HG03442 (cell line): ENCODE measurements around the gene GGA1.
"Not testable (repeated sequence)": the region's sequence is repeated elsewhere in the genome, so short reads cannot be mapped to it uniquely, and the experiment has no call there.

ENCODE experiments used
- ATAC-seq: cut with Tn5 transposase; IDR thresholded peaks from one replicate; pipeline ENCODE4 v1.9.1; 2021; ENCODE audit warnings: mild to moderate bottlenecking, moderate library complexity; ENCODE audit not compliant: unreplicated experiment

GGA1 gene

DNA sequence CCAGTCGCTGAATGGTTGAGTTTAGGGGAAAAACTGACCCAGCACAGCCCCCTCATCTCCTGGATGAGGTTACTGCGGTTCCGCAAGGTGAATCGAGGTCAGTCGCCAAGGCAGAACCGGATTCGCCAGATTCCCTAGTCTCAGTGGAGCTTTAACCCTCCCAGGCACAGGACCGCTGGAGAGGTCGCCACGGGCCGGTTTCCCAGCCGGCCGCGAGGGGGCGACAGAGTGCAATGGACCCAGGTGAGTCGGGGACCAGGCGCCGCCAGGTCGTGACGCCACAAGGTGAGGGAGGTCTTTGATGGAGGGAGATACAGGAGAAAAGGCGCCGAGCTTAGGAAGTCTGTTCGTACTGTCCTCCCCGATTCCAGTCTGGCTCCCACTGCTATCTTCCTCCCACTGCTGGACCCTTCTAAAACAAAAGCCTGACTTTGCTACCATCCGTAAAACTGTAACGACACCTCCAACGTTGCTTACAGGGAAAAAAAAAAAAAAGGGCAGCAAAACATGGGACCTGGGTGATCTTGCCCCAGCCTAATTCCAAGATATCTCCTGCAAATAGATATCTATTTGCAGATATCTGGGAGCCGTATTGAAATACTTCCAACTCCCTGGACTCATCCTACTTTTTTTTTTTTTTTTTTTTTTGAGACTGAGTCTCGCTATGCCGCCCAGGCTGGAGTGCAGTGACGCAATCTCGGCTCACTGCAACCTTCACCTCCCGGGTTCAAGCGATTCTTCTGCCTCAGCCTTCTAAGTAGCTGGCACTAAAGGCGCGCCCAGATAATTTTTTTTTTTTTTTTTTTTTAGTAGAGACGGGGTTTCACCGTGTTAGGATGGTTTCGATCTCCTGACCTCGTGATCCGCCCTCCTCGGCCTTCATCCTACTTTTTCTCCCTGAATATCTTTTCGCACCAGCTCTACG is 1.4 kb upstream of the GGA1 start:
- no peak for ATAC-seq

DNA sequence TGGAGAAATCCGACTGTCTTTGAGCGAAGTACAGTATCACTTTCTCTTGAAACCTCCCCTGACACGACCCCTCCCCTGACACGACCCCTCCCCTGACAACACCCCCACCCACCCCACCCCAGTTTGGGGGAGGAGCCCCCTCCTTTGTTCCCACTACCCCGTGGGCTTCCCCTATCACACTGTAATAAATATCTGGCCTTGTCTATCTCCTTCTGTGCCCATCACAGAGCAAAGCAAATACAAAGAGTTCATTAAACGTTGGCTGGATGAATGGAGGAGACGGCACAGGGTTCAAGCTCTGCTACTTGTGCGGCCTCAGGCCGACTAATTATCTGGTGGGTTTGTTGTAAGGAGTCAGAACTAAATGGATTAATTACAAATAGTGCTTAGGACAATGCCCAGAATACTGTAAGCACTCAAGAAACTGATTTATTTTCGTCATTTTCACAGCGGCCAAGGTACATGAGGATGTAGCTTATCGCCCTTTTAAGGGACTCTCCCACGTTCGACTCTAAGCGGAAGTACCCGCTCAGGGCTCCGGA is 628 bp upstream of the GGA1 start:
- ATAC-seq: no peak

DNA sequence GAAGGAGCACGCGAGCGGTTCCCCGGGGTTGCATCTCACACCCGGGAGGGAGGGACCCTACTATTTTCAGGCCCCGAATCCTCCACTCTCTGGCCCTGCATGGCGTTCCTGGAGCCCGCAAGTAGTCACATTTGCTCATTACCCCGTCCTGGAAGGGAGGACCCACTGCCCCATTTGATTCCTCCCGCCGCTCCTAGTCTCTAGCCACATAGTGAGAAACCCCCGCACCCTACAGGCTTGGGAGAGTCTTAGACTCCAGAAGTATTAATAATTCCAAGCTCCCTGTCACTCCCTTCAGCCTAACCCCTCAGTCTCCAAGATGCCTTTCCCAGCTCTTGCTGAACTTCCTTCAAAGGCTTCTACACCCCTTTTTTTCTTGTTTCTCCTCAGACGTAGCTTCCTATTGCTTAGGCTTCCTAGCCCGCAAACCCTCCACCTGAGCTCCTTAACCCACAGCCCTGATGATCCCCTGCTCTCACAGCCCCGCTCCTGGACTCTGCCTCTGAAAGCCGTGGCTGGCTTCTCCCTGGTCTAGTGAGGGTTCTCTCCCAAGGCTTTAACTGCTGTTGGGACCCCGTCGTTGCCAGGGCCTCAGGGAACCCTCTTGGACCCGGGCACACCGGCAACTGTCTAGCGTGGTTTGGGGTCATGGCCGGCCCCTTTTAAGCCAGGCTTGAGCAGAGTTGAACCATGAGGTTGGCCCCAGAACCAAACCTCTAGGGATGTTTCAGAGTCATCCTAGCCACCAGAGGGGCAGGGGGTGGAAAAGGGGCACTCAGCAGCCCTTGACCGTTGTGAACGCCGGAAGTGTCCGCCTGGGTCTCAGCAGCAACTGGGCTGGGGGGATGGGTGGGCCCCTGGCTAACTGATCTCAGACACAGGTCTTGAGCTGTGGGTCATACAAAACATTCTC is 862 bp downstream of the GGA1 start:
- ATAC-seq: no peak

DNA sequence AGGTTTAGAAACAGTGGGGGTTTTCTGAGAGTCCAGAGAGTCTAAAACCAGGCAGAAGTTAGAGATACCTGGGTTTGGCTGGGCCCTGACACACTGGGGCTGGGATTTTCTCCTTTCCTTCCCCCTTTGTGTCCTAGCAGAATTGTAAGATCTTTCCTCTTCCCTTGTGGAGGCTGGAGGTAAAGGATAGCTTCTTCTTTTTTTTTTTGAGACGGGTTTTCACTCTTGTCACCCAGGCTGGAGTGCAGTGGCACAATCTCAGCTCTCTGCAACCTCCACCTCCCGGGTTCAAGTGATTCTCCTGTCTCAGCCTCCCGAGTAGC is 1.5 kb downstream of the GGA1 start:
- ATAC-seq: not testable (repeated sequence)

DNA sequence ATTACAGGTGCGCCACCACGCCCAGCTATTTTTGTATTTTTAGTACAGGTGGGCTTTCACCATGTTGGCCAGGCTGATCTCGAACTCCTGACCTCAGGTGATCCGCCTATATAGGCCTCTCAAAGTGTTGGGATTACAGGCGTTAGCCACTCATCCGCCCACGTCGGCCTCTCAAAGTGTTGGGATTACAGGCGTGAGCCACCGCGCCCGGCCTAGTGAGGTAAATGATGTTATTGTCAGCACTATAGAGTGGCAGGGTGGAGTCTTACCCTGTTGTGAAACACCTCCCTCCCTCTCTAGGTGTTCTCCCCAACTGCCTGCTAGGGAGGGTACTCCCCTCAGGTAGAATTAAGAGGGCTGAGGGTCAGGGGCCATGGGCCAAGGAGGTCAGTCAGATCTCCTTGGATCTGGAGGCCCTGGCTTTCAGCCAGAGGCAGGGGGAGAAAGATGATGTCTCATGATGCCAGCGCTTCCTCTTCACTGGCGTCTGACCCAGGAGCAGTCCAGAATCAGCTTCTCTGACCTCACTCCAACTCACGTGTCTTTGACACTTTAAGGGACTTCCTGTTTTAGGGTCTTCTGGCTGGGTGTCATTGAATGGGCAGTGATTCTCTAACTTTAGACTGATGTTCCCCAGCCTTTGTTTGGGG is 2.0 kb downstream of the GGA1 start:
- no peak for ATAC-seq

DNA sequence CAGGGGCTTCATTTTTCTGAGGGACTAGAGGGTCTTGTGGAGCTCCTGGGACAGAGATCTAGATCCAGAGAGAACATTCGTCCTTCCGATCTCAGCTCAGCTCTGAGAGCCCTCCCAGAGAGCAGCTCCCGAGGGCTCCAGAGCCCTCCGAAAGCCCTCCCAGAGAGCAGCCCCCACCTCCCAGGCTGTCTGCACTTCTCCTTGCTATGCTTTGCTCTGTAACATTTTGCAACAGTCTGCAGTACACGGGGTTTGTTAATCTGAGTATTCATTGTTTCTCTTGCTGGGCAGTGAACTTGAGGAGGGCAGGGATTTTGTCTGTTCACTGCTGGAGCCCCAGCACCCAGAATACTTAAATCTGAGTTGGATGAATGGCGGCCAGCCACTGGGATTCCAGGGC is 2.6 kb downstream of the GGA1 start:
- no peak for ATAC-seq

DNA sequence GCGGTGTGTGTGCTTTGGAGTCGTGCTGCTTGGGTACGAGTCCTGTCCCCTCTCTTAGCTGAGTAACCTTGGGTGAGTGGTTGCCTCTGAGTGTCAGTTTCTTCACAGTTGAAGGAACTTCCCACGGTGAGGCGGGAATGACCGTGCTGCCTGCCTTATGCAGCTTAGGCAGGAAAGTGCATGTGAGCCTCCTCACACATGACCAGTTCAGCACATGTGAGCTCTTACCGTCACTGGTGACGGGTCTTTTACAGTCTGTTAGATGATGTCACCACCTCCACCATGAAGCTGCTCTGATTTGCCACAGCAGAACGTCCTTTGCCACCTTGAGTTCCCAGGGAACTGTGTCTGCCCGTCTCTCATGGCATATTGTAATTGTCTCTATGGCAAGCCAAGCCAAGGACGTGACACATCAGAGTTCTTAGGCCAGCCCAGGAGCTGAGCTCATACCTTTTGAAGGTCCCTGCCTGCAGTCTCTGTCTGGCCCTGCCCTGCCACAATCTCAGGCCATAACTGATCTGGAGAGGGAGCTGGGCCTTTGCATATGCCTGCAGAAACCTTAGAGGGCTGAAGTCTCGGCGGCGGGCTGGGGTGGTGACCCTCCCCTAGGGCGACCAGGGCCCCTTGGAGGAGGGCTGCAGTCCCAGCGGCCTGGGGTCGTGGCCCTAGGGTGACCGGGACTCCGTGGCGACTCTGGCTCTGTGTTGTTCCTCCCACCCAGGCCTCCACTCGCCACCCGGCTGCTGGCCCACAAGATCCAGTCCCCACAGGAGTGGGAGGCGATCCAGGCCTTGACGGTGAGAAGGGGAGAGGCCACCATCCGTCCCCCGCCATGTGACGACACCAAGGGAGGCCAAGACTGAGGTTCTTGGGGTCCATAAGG is 7.8 kb downstream of the GGA1 start:
- ATAC-seq: no peak

DNA sequence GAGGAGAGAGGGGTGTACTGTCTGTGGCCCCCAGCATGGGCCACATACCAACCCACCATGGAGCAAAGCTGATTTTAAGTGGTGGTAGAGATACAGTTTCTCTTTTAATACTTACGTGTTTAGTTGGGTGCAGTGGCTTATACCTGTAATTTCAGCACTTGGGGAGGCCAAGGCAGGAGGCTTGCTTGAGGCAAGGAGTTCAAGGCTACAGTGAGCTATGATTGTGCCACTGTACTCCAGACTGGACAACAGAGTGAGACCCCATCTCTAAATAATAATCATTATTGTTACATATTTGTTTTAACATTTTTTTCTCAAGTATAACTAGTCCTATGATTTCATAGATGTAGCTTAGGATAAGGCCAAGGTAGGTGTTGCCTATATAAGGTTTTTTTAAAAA is 8.8 kb downstream of the GGA1 start:
- no peak for ATAC-seq

DNA sequence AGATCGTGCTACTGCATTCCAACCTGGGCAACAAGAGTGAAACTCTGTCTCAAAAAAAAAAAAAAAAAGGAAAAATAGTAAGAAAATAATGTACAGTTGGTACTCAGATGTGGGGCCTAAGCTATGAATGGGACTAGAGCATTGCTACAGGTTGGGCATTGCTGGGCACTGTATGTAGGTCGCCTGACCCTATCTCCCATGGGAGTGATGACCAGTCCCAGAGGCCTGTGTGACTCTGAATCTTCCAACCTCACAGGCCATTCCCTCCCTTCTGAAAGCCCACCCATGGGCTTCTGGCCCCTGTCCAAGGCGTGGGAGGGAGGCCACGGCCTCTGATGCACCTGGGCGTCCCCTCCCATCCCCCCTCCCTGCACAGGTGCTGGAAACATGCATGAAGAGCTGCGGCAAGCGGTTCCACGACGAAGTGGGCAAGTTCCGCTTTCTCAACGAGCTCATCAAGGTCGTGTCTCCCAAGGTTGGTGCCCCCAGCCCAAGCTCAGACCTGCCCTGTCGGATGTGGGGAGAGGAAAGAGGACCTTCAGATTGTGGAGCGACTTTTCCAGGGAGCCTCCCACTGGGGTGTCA is 9.5 kb downstream of the GGA1 start:
- ATAC-seq: no peak

DNA sequence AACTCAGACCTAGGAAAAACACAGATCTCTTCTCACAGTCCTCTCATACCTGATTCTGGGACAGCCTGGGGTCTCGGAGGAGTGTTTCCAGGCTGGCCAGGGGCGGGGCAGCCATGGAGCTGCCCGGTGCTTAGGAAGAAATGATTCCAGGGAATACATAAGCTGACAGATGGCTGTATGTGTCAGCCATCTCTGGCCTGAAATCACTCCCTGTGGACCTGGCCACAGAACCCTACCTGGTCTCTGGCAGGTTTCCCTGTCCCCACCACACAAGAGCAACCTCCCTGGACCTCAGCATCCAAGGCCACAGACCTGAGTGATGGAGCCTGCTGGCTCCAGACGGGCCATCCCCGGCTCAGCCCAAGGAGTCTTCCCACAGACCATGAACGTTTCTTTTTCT is 10.0 kb downstream of the GGA1 start:
- no peak for ATAC-seq

DNA sequence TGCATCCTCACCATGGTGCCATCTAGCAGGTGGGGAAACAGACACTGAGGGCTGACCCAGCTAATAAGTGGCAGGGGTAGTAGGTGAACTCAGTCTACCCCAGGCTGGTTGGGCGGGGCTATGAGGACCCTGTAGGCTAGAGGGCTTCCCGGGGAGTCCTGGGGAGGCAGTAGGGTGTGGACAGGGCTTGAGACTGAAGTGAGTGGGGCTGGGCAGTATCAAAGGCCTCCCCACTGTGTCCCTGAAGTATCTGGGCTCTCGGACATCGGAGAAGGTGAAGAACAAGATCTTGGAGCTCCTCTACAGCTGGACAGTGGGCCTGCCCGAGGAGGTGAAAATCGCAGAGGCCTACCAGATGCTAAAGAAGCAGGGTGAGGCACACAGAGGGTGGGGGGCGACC is 11.4 kb downstream of the GGA1 start:
- no peak for ATAC-seq

DNA sequence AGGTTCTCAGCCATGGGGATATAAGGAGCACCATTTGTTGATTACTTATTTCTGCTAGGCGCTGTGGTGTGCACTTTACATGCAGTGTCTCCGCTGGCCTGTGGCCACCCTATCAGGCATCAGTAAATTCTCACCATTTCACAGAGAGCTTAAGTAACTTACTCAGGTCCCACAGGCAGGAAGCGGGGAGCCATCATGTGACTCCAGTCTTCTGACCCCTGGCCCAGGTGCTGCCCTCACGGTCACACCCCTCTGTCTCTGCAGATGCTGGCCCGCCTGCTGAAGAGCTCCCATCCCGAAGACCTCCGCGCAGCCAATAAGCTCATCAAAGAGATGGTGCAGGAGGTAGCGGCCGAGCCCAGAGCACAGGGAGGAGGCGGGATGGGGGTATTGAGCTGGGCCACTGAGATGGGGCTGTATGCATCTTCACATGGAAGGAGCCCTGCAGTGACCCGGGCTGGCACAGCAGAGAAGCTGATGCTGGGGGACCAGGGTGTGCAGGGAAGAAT is 12.8 kb downstream of the GGA1 start:
- ATAC-seq: no peak

DNA sequence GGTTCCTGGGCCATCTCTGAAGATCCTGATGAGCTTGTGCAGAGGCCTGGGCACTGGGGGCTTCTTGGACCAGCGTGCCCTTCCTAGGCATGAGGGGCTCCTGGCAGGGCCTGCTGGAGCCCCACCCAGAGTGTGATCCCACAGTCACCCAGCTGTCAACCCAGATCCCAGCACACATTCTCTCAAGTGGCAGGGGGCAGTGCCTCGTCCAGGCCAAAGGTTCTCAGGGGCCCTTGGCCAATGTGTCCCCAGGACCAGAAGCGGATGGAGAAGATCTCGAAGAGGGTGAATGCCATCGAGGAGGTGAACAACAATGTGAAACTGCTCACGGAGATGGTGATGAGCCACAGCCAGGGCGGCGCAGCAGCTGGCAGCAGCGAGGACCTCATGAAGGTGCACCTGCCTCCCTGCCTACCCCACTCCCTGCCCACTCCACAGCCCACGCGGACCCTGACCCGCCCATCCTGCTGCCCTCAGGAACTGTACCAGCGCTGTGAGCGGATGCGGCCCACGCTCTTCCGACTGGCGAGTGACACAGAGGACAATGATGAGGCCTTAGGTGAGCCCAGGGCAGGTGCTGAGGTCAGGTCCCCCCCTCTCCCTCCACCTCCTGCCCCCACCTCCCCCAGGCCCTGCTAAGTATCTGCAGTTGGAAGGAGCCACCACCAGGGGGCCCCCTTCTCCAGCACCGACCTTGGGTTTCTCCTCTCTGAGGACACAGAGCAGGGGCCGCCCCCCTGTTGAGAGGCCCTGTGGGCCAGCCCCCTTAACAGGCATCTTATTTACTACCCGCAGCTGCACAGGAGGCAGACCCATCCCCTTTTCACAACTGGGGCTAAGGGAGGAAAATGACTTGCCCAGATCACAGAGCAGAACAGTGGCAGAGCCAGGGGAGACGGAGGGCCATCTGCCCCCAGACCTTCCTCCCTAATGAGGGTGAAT is 14.7 kb downstream of the GGA1 start:
- ATAC-seq: no peak

DNA sequence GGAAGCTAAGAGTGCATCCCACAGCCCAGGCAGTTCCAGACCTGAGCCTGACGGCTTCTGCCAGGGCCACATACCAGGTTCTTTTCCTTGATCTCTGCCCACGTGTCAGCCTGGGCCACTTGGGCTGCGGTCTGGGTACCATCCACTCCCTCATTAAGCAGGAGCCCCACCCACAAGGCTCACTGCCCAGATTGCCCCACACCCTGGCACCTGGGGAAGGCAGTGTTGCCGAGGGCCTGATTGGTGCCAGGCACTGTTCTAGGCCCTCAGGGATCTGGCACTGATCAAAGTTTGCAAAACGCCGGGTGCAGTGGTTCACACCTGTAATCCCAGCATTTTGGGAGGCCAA is 15.4 kb downstream of the GGA1 start:
- no peak for ATAC-seq

DNA sequence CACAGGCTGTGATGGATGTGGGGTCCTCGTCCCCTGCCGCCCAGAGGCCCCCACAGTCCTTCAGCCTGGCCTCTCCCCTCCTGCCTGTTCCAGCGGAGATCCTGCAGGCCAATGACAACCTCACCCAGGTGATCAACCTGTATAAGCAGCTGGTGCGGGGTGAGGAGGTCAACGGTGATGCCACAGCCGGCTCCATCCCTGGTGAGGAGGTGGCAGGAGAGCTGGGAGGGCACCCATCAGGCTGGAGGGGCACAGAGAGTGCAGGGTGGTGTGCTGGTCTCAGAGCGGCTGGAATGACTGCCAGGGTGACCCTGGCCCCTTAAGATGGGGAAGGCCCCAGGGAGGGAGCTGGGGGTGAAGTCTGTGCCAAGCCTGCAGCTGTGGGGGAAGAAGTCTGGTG is 16.2 kb downstream of the GGA1 start:
- no peak for ATAC-seq

DNA sequence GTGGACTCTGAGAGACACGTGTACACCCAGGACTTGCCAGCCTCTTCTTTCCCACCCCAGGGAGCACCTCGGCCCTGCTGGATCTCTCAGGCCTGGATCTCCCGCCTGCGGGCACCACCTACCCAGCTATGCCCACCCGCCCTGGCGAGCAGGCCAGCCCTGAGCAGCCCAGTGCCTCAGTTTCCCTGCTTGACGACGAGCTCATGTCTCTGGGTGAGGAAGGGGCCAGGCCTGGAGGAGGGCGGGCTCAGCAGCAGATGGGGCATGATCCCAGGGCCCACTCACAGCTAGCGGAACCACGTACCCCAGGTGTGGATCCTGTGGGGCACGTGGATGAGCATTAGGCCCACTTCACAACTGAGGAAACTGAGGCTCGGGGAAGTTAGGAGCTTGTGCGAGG is 17.1 kb downstream of the GGA1 start:
- no peak for ATAC-seq

DNA sequence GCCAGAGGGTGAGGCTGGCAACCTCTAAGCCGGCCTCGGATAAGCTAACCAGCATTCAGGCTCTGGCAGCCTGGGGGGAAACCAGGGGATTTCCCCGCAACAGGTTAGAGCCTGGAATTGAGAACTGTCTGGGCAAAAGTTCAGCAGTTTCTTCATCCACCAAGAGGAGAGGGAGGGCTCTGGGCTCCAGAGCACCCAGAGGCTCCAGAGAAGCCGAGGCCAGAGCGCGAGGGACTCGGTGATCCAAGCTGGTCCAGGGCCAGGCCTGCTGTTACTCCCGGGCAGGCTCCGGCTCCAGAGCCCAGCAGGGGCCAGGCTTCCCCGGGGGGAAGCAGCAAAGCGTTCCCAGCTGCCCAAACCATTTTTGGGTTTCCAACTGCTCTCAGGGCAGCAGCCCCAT is 17.5 kb downstream of the GGA1 start:
- ATAC-seq: no peak

DNA sequence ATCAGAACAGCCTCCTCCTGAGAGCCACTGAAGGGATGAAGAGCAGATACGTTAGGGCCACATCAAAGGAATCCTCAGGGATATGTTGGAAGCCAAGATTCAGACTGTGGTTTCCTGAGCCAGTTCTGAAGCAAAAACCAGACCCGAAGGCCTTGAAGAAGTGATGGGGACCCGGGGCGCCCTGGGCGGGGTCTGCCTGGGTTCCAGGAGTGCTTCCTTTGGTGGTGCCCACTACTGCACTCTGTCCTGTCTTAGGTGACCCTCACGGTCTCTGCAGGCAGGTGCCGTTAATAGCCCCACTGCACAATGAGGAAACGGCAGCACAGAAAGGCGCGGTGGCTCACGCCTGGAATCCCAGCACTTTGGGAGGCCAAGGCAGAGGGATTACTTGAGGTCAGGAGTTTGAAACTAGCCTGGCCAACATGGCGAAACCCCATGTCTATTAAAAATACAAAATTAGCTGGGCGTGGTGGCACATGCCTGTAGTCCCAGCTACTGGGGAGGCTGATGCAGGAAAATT is 18.0 kb downstream of the GGA1 start:
- no peak for ATAC-seq

DNA sequence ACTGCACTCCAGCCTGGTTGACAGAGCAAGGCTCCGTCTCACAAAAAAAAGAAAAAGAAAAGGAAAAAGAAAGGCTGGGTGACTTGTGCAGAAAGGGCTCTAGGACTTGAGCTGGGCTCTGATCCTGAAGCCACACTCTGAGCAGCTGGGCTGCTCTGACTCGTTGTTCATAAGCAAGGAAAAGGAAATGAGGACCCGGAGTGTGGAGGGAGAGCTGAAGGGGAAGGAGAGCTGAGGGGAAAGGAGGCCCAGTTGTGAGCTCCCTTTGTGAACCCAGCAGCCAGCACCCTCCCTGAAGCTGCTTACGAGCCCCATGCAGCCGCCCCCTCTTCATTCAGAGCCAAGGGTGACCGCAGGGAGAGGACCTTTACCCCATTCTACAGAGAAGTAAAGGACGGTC is 18.5 kb downstream of the GGA1 start:
- ATAC-seq: no peak
